ENCODE results near the gene FFAR2.

The FFAR2 gene

GRCh38 chr19:35491836-35492360 is 43.8 kb downstream of the FFAR2 start:
- no peak for DNase-seq

DNA sequence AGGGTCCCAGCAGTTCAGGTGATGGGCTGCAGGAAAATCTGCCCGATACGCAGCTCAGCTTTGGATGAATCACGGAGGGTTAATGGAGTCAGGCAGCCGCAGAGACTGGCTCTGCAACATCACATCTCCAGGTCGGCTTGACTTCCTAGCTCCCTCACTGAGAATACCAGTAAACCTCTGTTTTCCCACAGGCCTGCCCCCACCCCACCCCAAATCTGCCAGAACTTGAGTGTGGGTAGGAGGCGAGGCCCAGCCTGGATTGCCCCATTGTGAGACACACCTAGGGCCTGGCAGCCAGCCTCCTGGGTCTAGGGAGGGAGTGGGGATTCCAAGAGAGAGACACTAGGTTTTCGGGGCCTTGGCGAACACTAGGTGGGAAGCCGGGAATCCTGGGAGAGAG is 45.9 kb downstream of the FFAR2 start:
- no peak for DNase-seq

DNA sequence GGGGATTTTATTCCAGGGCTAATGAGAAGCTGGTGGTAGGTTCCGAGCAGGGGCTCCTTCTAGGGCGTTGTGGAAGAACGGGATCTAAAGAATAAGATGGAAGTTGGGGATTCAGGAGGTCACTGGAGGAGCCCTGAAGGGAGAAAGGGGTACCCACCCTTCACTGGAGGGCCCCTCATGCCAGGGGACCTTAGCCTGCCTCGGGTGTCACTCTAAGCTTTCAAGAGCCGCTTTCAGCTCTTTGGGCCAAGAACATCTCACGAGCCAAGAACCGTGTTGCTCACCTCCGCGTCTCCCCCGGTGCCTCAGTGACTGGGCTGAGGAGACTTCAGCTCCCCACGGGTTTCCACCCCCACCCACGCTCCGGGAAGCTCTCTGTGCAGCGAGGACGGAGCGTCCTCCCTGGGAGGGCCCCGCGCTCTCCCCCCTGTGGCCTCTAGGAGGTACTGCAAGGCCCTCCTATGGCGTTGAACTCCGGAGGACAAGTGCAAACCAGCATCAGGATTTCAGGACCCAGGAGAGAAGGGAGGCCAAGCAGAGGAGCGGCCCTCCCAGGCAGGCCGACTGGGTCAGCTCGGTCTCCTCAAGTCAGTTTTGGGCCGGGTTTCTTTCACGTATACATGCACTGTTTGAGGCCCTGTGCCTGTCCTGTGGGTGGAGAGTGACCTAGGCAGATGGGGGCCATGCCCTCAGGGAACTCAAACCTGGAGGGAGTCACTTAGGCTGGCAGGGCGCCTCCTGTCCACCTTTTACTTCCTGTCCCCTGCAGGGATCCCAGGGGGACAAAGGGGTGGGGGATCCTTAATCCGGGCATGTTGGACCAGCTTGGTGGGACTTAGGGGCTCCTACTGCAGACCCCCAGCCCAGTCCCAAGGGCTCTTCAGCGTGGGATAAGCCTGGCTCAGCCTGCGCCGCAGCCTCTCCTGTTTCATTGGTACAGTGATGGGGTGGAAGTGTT is 47.3 kb downstream of the FFAR2 start:
- peak; percentile 83 for DNase-seq

- no peak for DNase-seq
Measured at GRCh38 chr19:35497406-35497805, 49.3 kb downstream of the FFAR2 start.

DNA sequence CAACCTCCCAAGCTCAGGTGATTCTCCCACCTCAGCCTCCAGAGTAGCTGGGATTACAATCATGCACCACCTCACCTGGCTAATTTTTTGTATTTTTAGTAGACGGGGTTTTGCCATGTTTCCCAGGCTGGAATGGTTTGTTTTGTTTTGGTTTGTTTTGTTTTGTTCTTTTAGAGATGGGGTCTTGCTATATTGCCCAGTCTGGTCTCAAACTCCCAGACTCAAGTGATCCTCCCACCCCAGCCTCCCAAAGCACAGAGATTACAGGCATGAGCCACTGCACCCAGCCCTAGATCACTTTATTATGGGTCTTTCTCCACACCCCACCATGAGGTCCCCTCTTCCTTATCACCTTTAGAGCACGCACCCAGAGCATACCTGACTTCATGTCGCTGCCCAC is 50.2 kb downstream of the FFAR2 start:
- DNase-seq = no peak

- no peak for DNase-seq
Measured at GRCh38 chr19:35498984-35499527, 51.0 kb downstream of the FFAR2 start.

DNA sequence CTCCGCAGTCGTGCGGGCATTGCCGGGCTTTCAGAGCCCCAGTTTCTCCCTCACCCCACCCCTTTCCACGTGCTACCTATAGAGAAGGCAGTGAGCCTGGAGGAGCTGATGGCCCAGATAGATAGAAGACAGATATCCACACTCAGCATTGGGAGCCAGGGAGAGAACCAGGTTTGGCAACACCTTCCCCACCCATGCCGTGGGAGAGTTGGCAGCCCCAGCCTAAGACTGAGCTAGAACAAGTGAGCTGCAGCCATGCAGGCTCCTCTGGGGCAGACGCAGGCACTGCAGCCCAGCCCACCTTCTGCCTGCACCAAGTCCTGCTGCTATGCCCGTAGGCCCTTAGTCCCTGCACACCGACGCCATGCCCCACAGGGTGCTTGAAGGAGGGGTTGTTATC is 52.6 kb downstream of the FFAR2 start:
- DNase-seq = no peak
